NB4 (cell line): Measurements from ENCODE around the gene ZIC5.

Source experiments
- CTCF ChIP-seq: IDR thresholded peaks from one replicate; pipeline ENCODE4 v1.5.1; 2012; ENCODE audit warnings: low read depth, low read length
- MAX ChIP-seq: IDR thresholded peaks from 2 replicates; pipeline ENCODE4 v1.6.1; 2011; ENCODE audit warnings: low read depth, low read length
- MYC ChIP-seq: IDR thresholded peaks from 2 replicates; pipeline ENCODE4 v1.6.1; 2011; ENCODE audit warnings: low read depth, low read length
- POLR2A ChIP-seq: IDR thresholded peaks from 2 replicates; pipeline ENCODE4 v1.6.1; 2011; ENCODE audit warnings: mild to moderate bottlenecking; ENCODE audit not compliant: insufficient read length; ENCODE audit errors: extremely low read depth

GRCh38 chr13:99991013-99991827 lies 19.7 kb upstream of the ZIC5 start:
- TF ChIP-seq CTCF = no peak
- no peak for TF ChIP-seq POLR2A
- TF ChIP-seq MAX = no peak
- no peak for TF ChIP-seq MYC
